AG08395 (cell line): ENCODE results near the gene DMD.

Experiments used
- DNase-seq: peaks from one replicate; pipeline ENCODE4 v3.0.0; 2012; ENCODE audit warnings: mixed read lengths, low spot score

The DMD gene

GRCh38 chrX:31706466-31706865 is 1504.9 kb downstream of the DMD start:
- no peak for DNase-seq

DNA sequence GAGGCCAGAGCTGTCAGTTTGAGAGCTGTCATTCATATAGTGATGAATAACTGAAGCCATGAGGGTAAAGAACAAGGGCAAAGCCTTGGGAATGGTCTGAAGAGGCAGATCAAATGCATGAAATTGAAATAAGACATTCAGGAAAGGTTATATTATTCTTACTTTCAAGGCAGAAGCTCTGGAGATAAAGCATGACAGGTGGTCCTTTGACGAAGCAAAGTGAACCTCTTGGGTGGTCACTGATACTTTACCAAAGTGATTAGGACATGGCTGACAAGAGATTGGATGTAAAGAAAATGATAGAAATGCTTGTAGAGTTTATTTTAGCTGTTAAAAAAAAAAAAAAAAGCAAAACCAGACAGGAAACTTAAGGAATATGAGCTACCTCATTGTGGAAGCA is 1505.5 kb downstream of the DMD start:
- DNase-seq, result no peak

DNA sequence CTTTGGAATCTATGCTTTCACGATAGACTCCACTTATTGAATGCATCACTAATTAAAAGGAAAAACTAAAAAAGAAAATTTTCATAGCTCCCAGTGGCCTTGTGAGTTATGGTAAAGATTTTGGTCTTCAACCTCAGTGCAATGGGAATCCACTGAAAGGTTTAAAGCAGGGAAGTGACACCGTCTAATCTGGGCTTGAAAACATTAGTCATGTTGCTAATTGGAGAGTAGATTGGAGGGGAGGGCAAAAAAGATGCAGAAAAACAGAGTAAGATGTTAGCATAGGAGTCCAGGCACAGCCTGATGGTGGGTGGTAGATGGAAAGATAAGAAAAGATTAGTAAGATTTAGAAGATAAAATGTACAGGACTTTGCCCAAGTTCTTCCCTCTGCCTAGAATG is 1506.4 kb downstream of the DMD start:
- DNase-seq, result no peak

DNA sequence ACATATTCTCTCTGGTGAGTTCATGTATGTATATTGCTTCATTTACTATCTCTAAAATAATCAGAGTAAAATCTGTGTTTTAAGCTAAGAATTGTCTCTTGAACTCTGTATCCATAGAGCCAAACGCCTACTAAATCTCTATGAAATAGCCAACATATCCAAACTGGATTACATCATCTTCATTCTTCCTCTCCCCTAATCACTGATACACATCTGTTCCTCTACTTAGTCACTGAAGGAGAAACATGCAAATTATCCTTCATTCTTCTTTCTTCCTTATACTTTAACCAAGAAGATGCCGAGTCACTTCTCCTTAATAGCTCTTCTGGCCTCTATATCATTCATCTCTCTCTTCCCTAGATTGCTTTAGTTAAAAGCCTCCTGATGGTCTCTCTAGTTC is 1509.1 kb downstream of the DMD start:
- no peak for DNase-seq

DNA sequence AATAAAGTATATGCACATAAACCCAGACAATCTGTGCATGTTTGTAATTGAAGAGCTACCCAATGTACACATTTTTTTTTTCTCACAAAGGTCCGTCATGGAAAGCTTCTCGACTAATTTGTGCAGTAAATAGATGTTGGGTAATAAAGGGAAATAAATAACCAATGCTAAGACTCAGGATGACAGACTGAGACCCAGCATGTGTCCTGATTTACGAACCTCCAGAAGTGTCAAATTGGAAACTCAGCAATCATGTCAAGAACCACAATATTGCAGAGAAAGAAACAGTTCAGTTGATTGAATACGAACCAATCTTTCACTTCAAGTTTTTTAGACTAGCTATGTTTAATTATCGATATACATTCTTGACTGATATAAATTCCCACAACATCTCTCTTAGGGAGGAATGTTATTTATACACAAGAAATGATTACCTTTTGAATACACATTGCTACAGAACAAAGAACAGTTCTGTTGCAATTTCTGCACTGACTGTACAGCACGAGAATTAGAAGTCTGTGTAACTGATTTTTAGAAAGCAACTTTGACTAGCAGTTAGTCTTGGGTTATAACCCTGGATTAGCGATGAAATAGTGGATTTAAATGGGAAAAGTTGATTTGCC is 1513.9 kb downstream of the DMD start:
- DNase-seq, result no peak

DNA sequence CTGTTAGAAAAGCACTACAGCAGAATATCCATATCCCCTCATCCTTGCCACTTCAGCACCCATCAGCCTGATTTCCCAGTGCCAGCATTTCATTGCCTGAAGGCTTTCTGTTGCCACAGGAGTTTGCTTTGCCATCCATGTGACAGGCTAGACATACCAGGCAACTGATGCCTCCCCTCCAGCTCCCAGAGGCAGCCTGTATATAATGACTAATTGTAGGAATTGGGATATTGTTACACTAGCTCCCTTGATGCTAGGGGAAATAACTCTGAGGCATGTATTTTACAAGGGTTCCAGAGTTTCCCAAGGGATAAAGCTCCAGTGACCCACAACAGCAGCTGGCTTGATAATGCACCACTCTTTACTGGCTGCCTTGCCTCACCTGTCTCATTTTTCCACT is 1531.5 kb downstream of the DMD start:
- DNase-seq, result no peak

DNA sequence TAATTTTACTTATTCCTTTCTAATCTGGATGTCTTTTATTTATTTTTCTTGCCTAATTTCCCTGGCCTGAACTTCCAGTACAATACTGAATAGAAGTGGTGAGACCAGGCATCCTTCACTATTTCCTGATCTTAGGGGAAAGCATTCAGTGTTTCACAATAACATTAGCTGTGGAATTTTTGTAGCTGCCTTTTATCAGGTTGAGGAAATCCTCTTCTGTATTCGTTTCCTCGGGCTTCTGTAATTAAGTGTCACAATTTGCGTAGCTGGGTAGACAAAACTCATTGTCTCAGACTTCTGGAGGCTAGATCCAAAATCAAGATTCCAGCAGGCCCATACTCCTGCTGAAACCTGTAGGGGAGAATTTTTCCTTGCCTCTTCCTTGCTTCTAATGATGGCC is 1541.1 kb downstream of the DMD start:
- no peak for DNase-seq

GRCh38 chrX:31665454-31665853 is 1545.9 kb downstream of the DMD start:
- no peak for DNase-seq

GRCh38 chrX:31663172-31663571 is 1548.2 kb downstream of the DMD start:
- DNase-seq, result no peak

- DNase-seq, result no peak
Observed at GRCh38 chrX:31661280-31661810, 1550.0 kb downstream of the DMD start.

- peak; percentile 17 for DNase-seq
Observed at GRCh38 chrX:31658360-31658759, 1553.0 kb downstream of the DMD start.

DNA sequence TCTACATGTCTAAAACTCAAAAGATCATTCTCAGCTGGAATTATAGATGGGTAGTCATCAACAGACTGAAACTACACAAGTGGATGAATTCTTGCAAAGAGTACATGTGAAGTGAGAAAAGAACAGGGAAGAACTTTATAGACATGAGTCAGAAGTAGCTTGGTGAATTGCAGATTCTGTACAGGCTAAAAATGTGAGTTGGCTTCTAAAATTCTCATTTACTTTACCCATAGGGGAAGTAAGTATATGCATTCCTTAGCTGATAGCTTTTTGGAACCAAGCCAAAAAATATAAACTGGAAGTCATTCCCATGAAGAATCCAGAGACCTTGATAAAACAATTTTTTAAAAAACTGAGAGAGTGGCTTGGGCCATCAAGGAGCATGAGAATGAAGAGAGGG is 1555.3 kb downstream of the DMD start:
- DNase-seq, result no peak

GRCh38 chrX:31653422-31653821 is 1557.9 kb downstream of the DMD start:
- no peak for DNase-seq

DNA sequence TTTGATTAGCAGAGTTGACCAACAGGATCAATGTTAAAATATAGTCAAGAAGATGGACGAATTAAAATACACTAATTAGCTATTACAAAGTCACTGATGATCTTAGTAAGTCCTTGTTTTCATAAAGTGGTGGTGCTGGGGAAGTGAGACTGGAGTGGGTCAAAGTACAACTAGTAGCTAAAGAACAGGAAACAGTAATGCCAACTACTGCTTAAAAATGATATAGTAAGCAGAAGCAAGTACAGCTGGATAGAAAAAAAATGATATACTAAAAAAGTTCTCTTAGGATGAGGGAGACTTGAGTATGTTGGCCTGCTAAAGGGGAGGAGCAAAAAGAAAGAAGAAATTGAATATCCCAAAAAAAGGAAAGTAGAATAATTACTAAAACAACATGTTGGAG is 1558.7 kb downstream of the DMD start:
- no peak for DNase-seq

- no peak for DNase-seq
Observed at GRCh38 chrX:31649201-31649600, 1562.1 kb downstream of the DMD start.

GRCh38 chrX:31633349-31633748 is 1578.0 kb downstream of the DMD start:
- DNase-seq, result no peak

GRCh38 chrX:31629195-31629594 is 1582.2 kb downstream of the DMD start:
- peak; percentile 1 for DNase-seq

GRCh38 chrX:31609130-31609529 is 1602.2 kb downstream of the DMD start:
- DNase-seq, result peak; percentile 27

- no peak for DNase-seq
Observed at GRCh38 chrX:31608638-31609037, 1602.7 kb downstream of the DMD start.

- no peak for DNase-seq
Observed at GRCh38 chrX:31606771-31607170, 1604.6 kb downstream of the DMD start.

GRCh38 chrX:31604629-31605221 is 1606.6 kb downstream of the DMD start:
- no peak for DNase-seq

- peak; percentile 2 for DNase-seq
Observed at GRCh38 chrX:31603411-31604120, 1607.8 kb downstream of the DMD start.

GRCh38 chrX:31600823-31601222 is 1610.5 kb downstream of the DMD start:
- no peak for DNase-seq
